C1 segment of cervical spinal cord (tissue), 14 donors: Measurements from ENCODE around the gene RTN4IP1.

Experiments used
- DNase-seq, 14 donors: peaks; one replicate each; lab custom pipeline; 2025; lab: John Stamatoyannopoulos, UW

RTN4IP1 gene

GRCh38 chr6:106629103-106629858, at the start of gene RTN4IP1, which contains the start of gene QRSL1:
Gene RTN4IP1 (minus strand): TSS chr6:106629498. CDS start chr6:106629021, 477 bp downstream.
Gene QRSL1 (plus strand): TSS chr6:106629578. CDS start chr6:106629682, 104 bp downstream.
- peak; percentile 34 to 88 (median 84) for DNase-seq

- DNase-seq: no peak
Observed at GRCh38 chr6:106677282-106677681, 48.0 kb upstream of the RTN4IP1 start.

GRCh38 chr6:106674541-106675229, 45.4 kb upstream of the RTN4IP1 start:
- DNase-seq: no peak

GRCh38 chr6:106671651-106672050, 42.4 kb upstream of the RTN4IP1 start:
- no peak for DNase-seq

- no peak for DNase-seq
Observed at GRCh38 chr6:106670236-106670635, 40.9 kb upstream of the RTN4IP1 start.

GRCh38 chr6:106667022-106667402, 37.7 kb upstream of the RTN4IP1 start:
- no peak for DNase-seq

- DNase-seq: peak in 1 of 14 donors; percentile 1
Observed at GRCh38 chr6:106666282-106667021, 37.2 kb upstream of the RTN4IP1 start.

- DNase-seq: no peak
Observed at GRCh38 chr6:106662458-106662857, 33.2 kb upstream of the RTN4IP1 start.

- no peak for DNase-seq
Observed at GRCh38 chr6:106659859-106660258, 30.6 kb upstream of the RTN4IP1 start.

GRCh38 chr6:106658469-106658868, 29.2 kb upstream of the RTN4IP1 start:
- no peak for DNase-seq

GRCh38 chr6:106648651-106649308, 19.5 kb upstream of the RTN4IP1 start:
- no peak for DNase-seq

GRCh38 chr6:106643061-106643460, 13.8 kb upstream of the RTN4IP1 start:
- DNase-seq: no peak

GRCh38 chr6:106642476-106642875, 13.2 kb upstream of the RTN4IP1 start:
- no peak for DNase-seq

- no peak for DNase-seq
Observed at GRCh38 chr6:106639812-106640211, 10.5 kb upstream of the RTN4IP1 start.

- no peak for DNase-seq
Observed at GRCh38 chr6:106637717-106638341, 8.5 kb upstream of the RTN4IP1 start.

GRCh38 chr6:106637051-106637716, 7.9 kb upstream of the RTN4IP1 start:
- DNase-seq: no peak

GRCh38 chr6:106634565-106634964, 5.3 kb upstream of the RTN4IP1 start:
- DNase-seq: no peak

- no peak for DNase-seq
Observed at GRCh38 chr6:106631346-106631745, 2.0 kb upstream of the RTN4IP1 start.

GRCh38 chr6:106630366-106630765, 1.1 kb upstream of the RTN4IP1 start:
- DNase-seq: no peak

- no peak for DNase-seq
Observed at GRCh38 chr6:106629859-106630163, 513 bp upstream of the RTN4IP1 start.

GRCh38 chr6:106628658-106629102, 618 bp downstream of the RTN4IP1 start:
- DNase-seq: peak in 1 of 14 donors; percentile 33
